SK-N-SH (cell line): ENCODE measurements around the gene DERL2.

Experiments used
- ELF1 ChIP-seq: IDR thresholded peaks from 2 replicates; pipeline ENCODE4 v1.4.0; 2012
- EP300 ChIP-seq, 2 experiments: IDR thresholded peaks; 2 replicates each; pipeline versions ENCODE4 v1.4.0 to v1.6.1; 2012; ENCODE audit warnings: borderline replicate concordance in 1 of 2, low read depth in 1 of 2, low read length in 1 of 2
- EZH2phosphoT487 ChIP-seq: fragments of 200-600 bp; sonication (generic); IDR thresholded peaks from 2 replicates; pipeline ENCODE4 v1.6.1; 2017; ENCODE audit warnings: low read depth, mixed run types, mild to moderate bottlenecking, antibody characterized with exemption, moderate library complexity, borderline replicate concordance
- FOXM1 ChIP-seq: IDR thresholded peaks from 2 replicates; pipeline ENCODE4 v1.4.0; 2012; ENCODE audit warnings: low read depth, mild to moderate bottlenecking
- POLR2AphosphoS5 ChIP-seq: IDR thresholded peaks from 2 replicates; pipeline ENCODE4 v1.6.1; 2012; ENCODE audit warnings: low read depth, low read length
- RAD21 ChIP-seq: IDR thresholded peaks from 2 replicates; pipeline ENCODE4 v1.6.1; 2012; ENCODE audit warnings: mild to moderate bottlenecking, low read length
- SMC3 ChIP-seq: IDR thresholded peaks from 2 replicates; pipeline ENCODE4 v1.6.1; 2012; ENCODE audit warnings: low read depth, low read length, improper control_type of control experiment
- TF ChIP-seq, protein P1 (sequence below): fragments of 200-600 bp; sonication (generic); IDR thresholded peaks from 2 replicates; pipeline ENCODE4 v1.6.1; 2017; ENCODE audit warnings: antibody characterized with exemption, mild to moderate bottlenecking, moderate library complexity
- TF ChIP-seq, protein P2 (sequence below): fragments of 150-350 bp; IDR thresholded peaks from 2 replicates; pipeline ENCODE4 v1.6.1; 2017; ENCODE audit warnings: antibody characterized with exemption, low read length, low read depth, borderline replicate concordance

DNA sequence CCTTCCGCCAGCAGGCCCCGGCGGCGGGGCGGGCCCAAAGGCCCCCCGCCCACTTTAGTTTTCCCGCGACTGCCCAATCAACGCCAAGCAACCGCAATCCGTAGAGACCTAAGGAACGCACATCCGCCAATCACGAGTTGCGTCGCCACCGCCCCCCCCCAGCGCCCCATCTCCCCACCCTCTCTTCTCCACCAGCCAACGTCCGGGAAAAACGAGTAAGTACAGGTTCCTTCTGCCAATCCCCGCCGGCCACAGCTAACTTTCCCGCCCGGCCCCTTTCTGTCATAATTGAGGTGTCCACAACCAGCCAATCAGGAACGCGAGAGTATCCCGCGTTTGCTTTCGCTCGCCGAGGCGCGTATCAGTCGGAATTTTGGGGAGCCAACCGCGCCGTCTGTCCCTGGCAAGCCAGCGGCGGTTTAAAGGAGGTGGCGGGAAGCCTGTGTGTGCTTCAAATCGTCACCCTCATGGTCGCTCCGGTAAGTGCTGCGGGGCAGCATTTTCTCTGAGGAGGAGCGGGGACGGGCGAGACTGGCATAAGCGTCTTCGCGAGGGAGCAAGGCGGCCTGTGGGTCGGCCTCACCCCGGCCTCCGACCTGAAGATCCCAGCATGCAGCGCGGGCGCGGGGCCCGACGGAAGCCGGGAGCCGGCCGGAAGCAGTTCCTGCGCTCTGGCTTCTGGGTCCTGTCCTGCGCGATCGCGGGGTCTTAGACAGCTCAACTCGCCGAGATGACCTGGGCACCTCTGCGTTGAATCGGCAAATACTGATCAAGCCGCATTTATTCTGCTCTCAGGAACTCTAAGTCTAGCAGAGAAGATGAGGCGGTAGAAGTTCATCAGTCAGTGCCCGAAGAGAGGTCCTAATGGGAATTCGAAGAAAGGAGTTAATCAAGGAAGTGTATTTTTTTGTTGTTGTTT is 487 bp upstream of the DERL2 start, which contains the start of gene MIS12:
- TF ChIP-seq RAD21 (no peak), ELF1 (peak; percentile 74), EP300 (IDR thresholded peaks at IDR 0.05; ENCODE audit: borderline replicate concordance in 1 of 2, low read depth in 1 of 2, low read length in 1 of 2) (no peak; a peak in 1 of 4 replicates), SMC3 (no peak), FOXM1 (no peak), EZH2phosphoT487 (no peak), POLR2AphosphoS5 (peak; percentile 41; the same call in 1 of the 2 replicates)
- TF ChIP-seq, protein P1, sequence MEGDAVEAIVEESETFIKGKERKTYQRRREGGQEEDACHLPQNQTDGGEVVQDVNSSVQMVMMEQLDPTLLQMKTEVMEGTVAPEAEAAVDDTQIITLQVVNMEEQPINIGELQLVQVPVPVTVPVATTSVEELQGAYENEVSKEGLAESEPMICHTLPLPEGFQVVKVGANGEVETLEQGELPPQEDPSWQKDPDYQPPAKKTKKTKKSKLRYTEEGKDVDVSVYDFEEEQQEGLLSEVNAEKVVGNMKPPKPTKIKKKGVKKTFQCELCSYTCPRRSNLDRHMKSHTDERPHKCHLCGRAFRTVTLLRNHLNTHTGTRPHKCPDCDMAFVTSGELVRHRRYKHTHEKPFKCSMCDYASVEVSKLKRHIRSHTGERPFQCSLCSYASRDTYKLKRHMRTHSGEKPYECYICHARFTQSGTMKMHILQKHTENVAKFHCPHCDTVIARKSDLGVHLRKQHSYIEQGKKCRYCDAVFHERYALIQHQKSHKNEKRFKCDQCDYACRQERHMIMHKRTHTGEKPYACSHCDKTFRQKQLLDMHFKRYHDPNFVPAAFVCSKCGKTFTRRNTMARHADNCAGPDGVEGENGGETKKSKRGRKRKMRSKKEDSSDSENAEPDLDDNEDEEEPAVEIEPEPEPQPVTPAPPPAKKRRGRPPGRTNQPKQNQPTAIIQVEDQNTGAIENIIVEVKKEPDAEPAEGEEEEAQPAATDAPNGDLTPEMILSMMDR = no peak
- TF ChIP-seq, protein P2, sequence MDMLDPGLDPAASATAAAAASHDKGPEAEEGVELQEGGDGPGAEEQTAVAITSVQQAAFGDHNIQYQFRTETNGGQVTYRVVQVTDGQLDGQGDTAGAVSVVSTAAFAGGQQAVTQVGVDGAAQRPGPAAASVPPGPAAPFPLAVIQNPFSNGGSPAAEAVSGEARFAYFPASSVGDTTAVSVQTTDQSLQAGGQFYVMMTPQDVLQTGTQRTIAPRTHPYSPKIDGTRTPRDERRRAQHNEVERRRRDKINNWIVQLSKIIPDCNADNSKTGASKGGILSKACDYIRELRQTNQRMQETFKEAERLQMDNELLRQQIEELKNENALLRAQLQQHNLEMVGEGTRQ = no peak
